Thyroid gland (tissue), 4 donors: ENCODE results near the gene RAB41. TPM values are rescaled to one million over a fixed set of nuclear protein-coding genes. Genes with fewer than 3 reads are reported as not detected.
"Not testable (repeated sequence)": the region's sequence is repeated elsewhere in the genome, so short reads cannot be mapped to it uniquely, and the experiment has no call there.

Experiments
- DNase-seq, 2 donors: peaks; one replicate each; pipeline ENCODE4 v3.0.0-alpha.2; 2019
- H3K27ac ChIP-seq, 3 donors: fragments of 200-600 bp; sonication (generic); 1 replicate in 2 of 3; 2 replicates in 1 of 3; pipeline ENCODE4 v1.5.1; 2016 to 2019; ENCODE audit warnings: mild to moderate bottlenecking in 1 of 3, moderate library complexity in 1 of 3
- H3K27me3 ChIP-seq: fragments of 200-600 bp; sonication (generic); one replicate; pipeline ENCODE4 v1.5.1; 2019
- H3K36me3 ChIP-seq, 2 donors: fragments of 200-600 bp; sonication (generic); one replicate each; pipeline ENCODE4 v1.5.1; 2016 to 2019
- H3K4me1 ChIP-seq, 2 donors: fragments of 200-600 bp; sonication (generic); one replicate each; pipeline ENCODE4 v1.5.1; 2017 to 2019
- H3K4me3 ChIP-seq, 3 donors: fragments of 200-600 bp; sonication (generic); replicated peaks in 1 of 3; 1 replicate in 2 of 3; 2 replicates in 1 of 3; pipeline ENCODE4 v1.5.1; 2016; ENCODE audit warnings: mild to moderate bottlenecking in 1 of 3
- H3K9me3 ChIP-seq: fragments of 200-600 bp; sonication (generic); one replicate; pipeline ENCODE4 v1.5.1; 2017
- POLR2A ChIP-seq, 2 donors: fragments of 450-650 bp; IDR thresholded peaks; one replicate each; pipeline ENCODE4 v1.6.1; 2017; ENCODE audit warnings: antibody characterized with exemption in 2 of 2, mild to moderate bottlenecking in 2 of 2, moderate library complexity in 1 of 2
- WGBS, 2 donors: methylation state at CpG; one replicate each; pipeline ENCODE4 v1.1.5; 2017; 5-methylcytosine and 5-hydroxymethylcytosine counted together
- intact Hi-C: fragments of 100-400 bp; cut with DNase I; formaldehyde crosslinking; loops from one replicate; pipeline ENCODE4 v1.15.1; 2023
- total RNA-seq, 4 donors: library from RNA; depleted of rRNA; stranded (reverse); fragments of >200 nt; gene quantifications; one replicate each; pipeline ENCODE4 v1.2.3, GENCODE V29; 2016
- TF ChIP-seq, protein P1 (sequence below), 6 experiments: fragments of 200-600 bp in 3 of 6; fragments of 450-650 bp in 3 of 6; sonication (generic) in 3 of 6; IDR thresholded peaks; one replicate each; pipeline ENCODE4 v1.5.1; 2016 to 2019; ENCODE audit warnings: antibody characterized with exemption in 6 of 6, mild to moderate bottlenecking in 2 of 6, inconsistent platforms in 1 of 6, moderate library complexity in 1 of 6

Gene RAB41
- not detected for total RNA-seq

DNA sequence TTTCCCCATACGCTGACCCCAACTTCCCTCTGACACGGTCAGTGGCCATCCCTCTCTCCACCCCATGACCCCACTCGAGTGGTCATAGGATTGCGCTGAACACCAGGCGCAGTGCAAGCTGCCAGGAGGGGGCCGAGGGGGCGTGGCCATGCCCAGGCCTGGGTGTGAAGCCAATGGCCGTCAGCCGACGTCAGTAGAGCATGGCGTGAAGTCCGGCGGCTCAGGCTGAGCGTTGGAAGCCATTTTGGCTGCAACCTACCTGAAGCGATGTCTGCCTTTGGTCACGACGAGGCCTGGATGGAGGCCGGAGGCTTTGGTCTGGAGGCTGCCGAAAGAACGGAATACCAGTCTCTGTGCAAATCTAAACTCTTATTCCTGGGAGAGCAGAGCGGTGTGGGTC, at the start of gene RAB41:
TSS of gene RAB41 (plus strand) at position 222 of the 400 bp plus-strand sequence. CDS start at position 268, 46 bp downstream.
- Histone ChIP-seq H3K27ac (no peak within 1 kb of the TSS), H3K27me3 (no peaks in the 10 kb centered on the region), H3K4me1 (no peaks in the 10 kb centered on the region), H3K4me3 (no peak within 1 kb of the TSS), H3K9me3 (no peaks in the 10 kb centered on the region), H3K36me3 (peaks cover 0 to 2% of the 10 kb centered on the region in 2 donors)
- TF ChIP-seq, protein P1, sequence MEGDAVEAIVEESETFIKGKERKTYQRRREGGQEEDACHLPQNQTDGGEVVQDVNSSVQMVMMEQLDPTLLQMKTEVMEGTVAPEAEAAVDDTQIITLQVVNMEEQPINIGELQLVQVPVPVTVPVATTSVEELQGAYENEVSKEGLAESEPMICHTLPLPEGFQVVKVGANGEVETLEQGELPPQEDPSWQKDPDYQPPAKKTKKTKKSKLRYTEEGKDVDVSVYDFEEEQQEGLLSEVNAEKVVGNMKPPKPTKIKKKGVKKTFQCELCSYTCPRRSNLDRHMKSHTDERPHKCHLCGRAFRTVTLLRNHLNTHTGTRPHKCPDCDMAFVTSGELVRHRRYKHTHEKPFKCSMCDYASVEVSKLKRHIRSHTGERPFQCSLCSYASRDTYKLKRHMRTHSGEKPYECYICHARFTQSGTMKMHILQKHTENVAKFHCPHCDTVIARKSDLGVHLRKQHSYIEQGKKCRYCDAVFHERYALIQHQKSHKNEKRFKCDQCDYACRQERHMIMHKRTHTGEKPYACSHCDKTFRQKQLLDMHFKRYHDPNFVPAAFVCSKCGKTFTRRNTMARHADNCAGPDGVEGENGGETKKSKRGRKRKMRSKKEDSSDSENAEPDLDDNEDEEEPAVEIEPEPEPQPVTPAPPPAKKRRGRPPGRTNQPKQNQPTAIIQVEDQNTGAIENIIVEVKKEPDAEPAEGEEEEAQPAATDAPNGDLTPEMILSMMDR (IDR thresholded peaks at IDR 0.05): no peak
- intact Hi-C loops: no loop called here
- no peak for DNase-seq
- WGBS, 2 donors: 95 to 100% methylated on average over 9 to 19 of the region's 21 CpGs

DNA sequence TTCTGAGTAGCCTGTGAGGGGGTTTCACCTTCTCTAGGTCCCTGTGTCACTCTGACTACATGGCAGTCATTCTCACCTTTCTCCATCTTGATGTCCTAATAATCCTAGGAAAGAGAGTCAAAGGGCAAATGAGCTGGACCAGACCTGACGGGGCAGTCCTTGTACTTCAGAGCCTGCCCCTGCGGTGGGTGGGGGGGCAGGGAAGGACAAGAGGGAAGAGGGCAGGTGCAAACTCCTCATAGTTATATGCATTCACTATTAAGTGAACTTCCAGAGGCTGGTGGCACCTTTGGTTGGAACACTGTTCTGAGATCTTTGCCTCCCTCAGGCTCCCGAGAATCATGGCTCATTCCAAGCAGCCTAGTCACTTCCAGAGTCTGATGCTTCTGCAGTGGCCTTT, 47.6 kb upstream of the RAB41 start, which contains the start of gene AWAT1:
TSS of gene AWAT1 (plus strand) at position 301 of the 400 bp plus-strand sequence. CDS start at position 342, 41 bp downstream.
- no peak for DNase-seq
- TF ChIP-seq POLR2A (IDR thresholded peaks at IDR 0.05): no peak
- TF ChIP-seq, protein P1 (IDR thresholded peaks at IDR 0.05): no peak
- no peak within 1 kb of the TSS for H3K27ac ChIP-seq
- H3K36me3 ChIP-seq: no peaks in the 10 kb centered on the region
- no peaks in the 10 kb centered on the region for H3K4me1 ChIP-seq
- H3K9me3 ChIP-seq: no peaks in the 10 kb centered on the region
- no peaks in the 10 kb centered on the region for H3K27me3 ChIP-seq
- intact Hi-C loops: no loop called here
- no peak within 1 kb of the TSS for H3K4me3 ChIP-seq
- 77 to 94% methylated on average over 2 of the region's 3 CpGs for WGBS, 2 donors

DNA sequence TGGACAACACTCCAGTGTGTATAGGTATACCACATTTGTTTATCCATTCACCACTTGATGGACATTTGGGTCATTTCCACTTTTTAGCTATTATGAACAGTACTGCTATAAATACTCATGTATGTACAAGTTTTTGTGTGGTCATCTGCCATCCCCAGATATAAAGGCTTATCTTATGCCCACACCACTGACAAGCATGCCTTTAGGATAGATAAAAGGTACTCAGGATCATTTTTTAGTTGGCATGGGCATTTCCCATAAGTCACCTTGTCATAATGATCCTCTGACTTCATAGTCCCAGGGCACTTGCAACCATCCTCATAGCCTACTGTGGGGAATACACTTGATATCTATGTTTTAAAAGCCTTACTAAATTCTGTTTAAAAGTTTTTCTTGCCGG, 41.2 kb upstream of the RAB41 start:
- WGBS, 2 donors: 60 to 90% methylated on average over 1 of the region's 1 CpG
- H3K27me3 ChIP-seq: no peaks in the 10 kb centered on the region

DNA sequence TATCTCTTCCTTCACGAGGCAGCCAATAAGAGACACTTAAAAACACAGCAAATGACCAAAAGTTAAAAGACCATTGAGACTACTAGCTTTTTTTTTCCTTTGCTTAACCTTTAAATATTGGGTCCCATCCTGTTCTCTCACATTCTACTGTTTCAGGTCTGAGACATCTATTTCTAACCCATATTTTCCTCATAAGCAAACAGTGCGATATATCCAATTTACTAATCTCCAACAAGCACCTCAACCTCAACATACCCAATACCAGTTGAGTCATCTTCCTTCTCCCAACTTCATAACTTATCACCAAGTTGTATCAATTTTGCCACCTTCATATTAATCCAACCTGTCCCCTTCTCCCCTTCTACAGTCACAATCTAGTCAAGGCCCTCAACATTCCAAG, 40.5 kb upstream of the RAB41 start:
- Histone ChIP-seq H3K27ac (no peak overlapping the region), H3K9me3 (no peaks in the 10 kb centered on the region), H3K4me3 (no peak overlapping the region), H3K4me1 (no peaks in the 10 kb centered on the region), H3K36me3 (no peaks in the 10 kb centered on the region), H3K27me3 (no peaks in the 10 kb centered on the region)
- WGBS, 2 donors: 80 to 92% methylated on average over 2 of the region's 2 CpGs
- no peak for TF ChIP-seq POLR2A (IDR thresholded peaks at IDR 0.05)
- TF ChIP-seq, protein P1 (IDR thresholded peaks at IDR 0.05): no peak
- DNase-seq: no peak
- intact Hi-C loops: no loop called here

More for the DNA sequence above, 41.2 kb upstream of the RAB41 start:
- H3K27ac ChIP-seq: no peak overlapping the region
- H3K36me3 ChIP-seq: no peaks in the 10 kb centered on the region
- H3K9me3 ChIP-seq: no peaks in the 10 kb centered on the region
- DNase-seq: no peak
- no peak for TF ChIP-seq POLR2A (IDR thresholded peaks at IDR 0.05)
- TF ChIP-seq, protein P1 (IDR thresholded peaks at IDR 0.05): no peak
- no peak overlapping the region for H3K4me3 ChIP-seq
- no peaks in the 10 kb centered on the region for H3K4me1 ChIP-seq
- intact Hi-C loops: no loop called here

DNA sequence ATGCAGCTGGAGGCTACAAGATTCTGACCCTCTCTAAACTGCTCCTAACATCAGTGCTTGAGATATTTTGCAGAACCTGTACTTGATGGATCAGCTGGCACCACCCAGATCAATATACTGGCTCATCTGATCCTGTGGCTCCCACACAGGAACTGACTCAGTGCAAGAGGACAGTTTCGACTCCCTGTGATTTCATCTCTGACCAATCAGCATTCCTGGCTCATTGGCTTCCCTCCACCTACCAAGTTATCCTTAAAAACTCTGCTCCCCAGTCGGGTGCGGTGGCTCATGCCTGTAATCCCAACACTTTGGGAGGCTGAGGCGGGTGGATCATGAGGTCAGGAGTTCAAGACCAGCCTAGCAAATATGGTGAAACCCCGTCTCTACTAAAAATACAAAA, 38.4 kb upstream of the RAB41 start:
- H3K9me3 ChIP-seq, H3K36me3 ChIP-seq, H3K27ac ChIP-seq, H3K27me3 ChIP-seq, intact Hi-C loops, H3K4me1 ChIP-seq, DNase-seq, H3K4me3 ChIP-seq: not testable (repeated sequence)
- WGBS, 2 donors: 77 to 100% methylated on average over 5 of the region's 5 CpGs

DNA sequence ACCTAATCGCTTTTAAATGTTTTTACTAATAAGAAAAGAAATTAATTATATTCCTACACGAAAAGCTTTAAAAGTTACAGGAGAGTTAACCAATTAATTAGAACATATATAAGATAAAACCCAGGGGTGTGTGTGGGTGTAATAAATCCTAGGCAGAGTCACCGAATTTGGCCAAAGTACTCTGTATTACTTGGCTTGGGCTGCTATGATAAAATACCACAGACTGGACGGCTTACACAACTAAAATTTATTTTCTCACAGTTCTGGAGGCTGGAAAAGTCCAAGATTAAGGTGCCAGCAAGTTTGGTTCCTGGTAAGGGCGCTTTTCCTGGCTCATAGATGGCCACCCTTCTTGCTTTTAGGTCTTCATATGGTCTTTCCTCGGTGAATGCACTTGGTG, 37.1 kb upstream of the RAB41 start:
- intact Hi-C loops: no loop called here
- no peaks in the 10 kb centered on the region for H3K27me3 ChIP-seq
- no peak overlapping the region for H3K27ac ChIP-seq
- no peaks in the 10 kb centered on the region for H3K9me3 ChIP-seq
- WGBS, 2 donors: 68 to 83% methylated on average over 6 of the region's 6 CpGs
- TF ChIP-seq POLR2A (IDR thresholded peaks at IDR 0.05): no peak
- TF ChIP-seq, protein P1 (IDR thresholded peaks at IDR 0.05): no peak
- no peaks in the 10 kb centered on the region for H3K36me3 ChIP-seq
- DNase-seq: no peak
- H3K4me3 ChIP-seq: no peak overlapping the region
- no peaks in the 10 kb centered on the region for H3K4me1 ChIP-seq
